Activated naive CD8-positive, alpha-beta T cell treated with anti-CD3 and anti-CD28 coated beads, Interleukin-2, amount 50 U/mL, for 16 hours (primary cell): ENCODE measurements around the gene COL1A2.

Experiments
- DNase-seq: peaks from one replicate; pipeline ENCODE4 v3.0.0-alpha.2; 2020; ENCODE audit warnings: low read depth, low spot score

The COL1A2 gene

GRCh38 chr7:94434042-94434441, 39.3 kb downstream of the COL1A2 start:
- DNase-seq: no peak

GRCh38 chr7:94436018-94436604, 41.4 kb downstream of the COL1A2 start:
- DNase-seq: peak; percentile 18

GRCh38 chr7:94436700-94437099, 42.0 kb downstream of the COL1A2 start:
- DNase-seq: no peak

- DNase-seq: no peak
Measured at GRCh38 chr7:94439893-94440381, 45.2 kb downstream of the COL1A2 start.

DNA sequence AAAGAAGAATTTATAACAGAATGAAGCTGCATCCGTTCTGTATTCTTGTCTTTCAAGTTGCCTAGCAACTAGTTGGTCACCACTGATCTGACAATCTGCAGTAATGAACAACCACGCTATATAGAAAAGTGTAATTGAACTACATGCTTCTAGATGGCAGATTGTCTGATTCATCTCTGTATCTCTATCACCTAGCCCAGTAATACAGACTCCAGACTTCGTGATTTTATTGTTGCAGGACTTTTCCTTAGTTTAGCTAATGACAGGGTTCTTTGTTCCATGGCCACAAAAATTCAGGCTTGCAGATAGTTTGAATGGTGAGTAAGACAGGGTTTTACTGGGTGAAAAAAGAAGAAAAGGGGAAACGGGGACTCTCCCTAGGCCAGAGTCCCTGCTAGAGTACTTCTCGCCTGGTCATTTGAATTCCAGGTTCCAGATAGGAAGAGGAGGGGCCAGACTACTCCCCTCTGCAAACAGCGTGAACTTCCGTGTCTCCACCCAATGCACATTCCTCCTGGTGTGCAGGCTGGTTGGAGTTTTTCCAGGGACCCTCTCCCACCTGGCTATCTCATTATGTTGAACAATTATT, 45.9 kb downstream of the COL1A2 start:
- DNase-seq: no peak

GRCh38 chr7:94441138-94441537, 46.4 kb downstream of the COL1A2 start:
- no peak for DNase-seq

GRCh38 chr7:94442639-94443038, 47.9 kb downstream of the COL1A2 start:
- no peak for DNase-seq

GRCh38 chr7:94444813-94445212, 50.1 kb downstream of the COL1A2 start:
- no peak for DNase-seq

DNA sequence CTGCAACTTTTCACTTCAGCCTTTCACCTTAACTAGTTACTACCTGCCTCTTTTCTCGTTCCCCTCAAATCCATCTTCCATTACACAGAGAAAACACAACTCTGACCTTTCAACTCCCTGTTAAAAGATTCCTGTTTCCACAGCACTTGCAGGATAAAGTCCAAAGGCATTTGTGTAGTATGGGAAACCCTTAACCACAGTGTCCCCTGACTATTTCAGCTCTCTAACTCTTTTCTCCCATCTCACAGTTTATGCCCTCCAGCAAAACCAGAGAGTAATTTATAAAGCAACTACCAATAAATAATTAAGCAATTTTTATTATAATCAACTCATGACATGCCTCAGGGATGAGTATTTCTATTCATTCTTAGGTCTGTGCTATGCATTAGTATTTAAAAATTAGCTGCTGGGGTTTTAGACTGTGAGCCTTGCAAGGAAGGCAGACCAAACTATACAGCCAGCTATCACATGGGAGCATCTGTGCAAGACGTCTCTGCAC, 51.0 kb downstream of the COL1A2 start:
- DNase-seq: no peak

DNA sequence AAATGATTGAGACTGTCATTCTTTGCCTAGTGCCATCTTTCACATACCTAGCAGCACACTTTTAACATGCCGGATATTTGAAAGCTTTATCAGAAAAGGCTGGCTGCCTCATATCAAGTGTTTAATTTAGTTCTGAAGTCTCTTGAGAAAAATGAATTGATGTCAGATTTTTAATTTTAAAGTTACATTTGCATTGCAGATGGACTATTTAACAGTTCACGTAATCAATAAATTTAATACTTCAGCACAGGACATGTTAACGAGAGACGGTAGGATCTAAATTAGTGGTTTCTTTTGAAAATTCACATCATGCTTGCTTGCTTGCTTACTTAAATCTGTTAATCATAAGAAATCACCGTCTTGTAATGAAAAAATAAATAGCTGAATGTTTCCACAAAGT, 51.6 kb downstream of the COL1A2 start:
- DNase-seq: no peak

DNA sequence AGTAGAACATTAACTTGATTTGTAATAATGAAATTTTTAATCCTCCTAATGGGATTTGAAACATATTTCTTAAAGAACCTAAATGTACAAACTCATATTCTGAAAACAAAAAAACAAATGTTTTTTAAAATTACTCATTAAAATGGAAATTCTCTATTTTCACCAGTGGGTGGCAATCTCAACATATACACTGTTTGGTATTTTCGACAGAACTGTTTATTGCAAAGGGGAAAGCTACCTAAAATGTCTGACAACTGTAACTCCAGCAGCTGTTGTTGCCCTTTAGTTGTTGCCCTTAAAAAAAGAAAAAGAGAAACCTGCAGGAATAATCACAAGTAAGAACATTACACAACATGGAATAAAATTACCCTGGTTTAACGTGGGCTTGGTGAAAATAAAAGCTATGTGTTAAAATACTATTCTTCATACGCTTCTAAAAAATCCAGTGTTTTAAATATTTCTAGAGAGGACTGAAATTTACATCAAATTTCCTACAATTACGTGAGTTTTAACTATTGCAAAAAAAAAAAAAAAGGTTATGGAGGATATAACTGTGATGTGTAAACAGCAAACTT, 54.5 kb downstream of the COL1A2 start:
- DNase-seq: no peak

DNA sequence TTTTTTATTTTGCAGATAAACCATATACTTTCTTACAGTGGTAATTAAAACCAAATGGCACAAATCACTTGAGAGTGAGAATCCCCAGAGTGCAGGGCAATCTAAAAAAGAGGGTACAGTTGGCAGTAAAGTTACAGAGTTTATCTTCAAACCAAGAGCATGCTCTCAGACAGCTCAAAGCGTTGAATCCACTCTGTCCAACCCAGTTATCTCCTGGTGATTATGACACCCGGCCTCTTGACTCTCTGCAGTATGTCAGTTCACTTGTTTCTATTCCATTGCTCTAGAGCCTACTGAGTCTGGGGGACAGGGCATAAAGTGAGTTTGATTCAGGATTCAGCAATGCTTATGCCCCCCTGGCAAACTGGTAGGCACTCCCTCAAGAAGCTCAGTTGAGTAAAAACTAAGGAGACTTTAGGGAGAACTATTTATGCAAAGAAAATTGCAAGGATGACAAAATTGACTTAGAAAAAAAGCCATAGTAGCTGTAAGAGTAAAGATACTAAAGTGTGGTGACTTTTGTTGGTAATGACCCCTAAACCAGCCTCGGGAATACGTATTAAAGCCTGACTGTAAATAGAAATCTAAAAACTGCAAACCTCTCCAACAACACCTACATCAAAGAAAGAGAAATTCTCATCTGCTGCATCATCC, 55.5 kb downstream of the COL1A2 start:
- DNase-seq: no peak

GRCh38 chr7:94451187-94451586, 56.5 kb downstream of the COL1A2 start:
- no peak for DNase-seq

DNA sequence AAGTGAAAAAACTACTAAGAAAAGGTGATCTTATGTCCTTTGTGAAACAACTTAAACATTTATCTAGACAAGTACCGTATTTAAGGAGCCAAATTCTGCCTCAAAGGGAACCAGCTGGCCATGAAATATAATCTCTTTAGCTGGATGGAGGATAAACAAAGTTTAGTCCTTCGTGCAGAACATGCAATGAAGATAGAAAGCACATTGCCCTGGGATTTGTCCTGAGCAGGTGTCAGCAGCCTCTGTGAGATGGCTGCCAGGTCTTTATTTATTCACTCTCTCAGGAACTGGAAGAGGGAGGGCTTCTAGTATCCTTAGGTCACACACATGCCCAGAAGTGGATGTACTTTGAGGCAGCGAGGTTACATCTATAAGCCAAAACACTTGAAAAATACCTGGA, 57.5 kb downstream of the COL1A2 start:
- no peak for DNase-seq

- no peak for DNase-seq
Measured at GRCh38 chr7:94453898-94454297, 59.2 kb downstream of the COL1A2 start.

DNA sequence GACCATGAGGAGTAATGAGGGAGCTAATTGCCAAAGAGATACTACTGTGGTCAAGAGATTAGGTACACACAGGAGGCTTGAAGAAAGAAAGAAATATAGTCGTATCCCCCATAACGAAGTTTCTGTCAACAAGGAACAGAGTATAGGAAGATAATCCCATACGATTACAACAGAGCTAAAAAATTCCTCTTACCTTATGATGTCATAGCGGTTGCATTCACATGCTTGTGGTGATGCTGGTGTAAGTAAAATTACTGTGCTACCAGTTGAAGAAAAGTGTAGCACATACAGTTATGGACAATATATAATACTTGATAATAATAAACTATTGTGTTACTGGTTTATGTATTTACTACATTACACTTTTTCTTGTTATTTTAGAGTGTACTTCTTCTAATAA, 63.3 kb downstream of the COL1A2 start:
- no peak for DNase-seq

DNA sequence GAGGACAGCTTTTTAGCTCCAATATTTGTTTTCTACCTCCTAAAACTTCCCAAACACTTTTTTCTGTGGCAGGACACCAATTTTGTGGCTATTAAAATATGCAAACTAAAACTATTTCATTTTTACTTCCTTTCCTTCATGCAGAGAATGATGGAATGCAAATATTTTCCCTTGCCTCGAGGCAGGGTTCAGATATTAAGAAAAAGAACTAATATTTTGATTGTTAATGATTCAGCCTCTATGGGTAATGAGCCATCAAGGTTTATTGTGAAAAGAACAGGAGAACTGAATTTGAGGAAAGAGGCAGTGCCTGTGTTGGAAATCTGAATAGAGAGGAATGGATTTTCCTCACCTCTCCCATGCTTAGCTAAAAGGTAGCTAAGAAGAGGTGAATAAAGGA, 71.8 kb downstream of the COL1A2 start:
- no peak for DNase-seq

DNA sequence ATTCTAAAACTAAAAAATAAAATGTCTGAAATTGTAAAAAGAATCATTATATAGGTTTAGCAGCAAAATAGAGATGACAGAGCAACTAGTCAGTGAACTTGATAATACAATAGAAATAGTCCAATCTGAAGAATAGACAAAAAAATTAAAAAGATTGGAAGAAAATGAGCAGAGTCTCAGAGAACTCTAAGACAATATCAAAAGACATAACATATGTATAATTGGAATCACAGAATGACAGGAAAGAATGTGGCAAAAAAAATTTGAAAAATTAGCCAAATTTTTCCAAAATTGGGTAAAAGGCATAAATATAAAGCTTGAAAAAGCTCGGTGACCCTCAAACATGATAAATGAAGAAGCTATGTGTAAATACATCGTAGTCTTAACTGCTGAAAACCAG, 76.9 kb downstream of the COL1A2 start:
- no peak for DNase-seq

DNA sequence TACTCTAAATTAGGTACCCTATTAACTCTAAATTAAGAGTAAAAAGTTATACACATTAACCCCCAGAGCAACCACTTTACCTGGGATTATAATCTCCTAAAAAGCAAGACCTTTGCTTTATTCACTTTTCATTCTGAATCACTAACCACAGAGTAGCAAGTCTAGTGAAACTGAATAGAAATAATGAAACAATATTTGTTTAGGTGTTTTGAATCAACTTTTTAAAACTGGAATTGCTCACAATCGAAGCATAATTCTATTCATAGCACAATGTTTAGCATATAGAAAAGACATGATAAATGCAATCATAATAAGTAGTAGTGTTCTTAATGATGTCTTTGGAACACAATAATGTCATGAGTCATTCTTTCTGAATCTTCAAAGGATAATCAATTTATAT, 77.9 kb downstream of the COL1A2 start:
- DNase-seq: no peak

DNA sequence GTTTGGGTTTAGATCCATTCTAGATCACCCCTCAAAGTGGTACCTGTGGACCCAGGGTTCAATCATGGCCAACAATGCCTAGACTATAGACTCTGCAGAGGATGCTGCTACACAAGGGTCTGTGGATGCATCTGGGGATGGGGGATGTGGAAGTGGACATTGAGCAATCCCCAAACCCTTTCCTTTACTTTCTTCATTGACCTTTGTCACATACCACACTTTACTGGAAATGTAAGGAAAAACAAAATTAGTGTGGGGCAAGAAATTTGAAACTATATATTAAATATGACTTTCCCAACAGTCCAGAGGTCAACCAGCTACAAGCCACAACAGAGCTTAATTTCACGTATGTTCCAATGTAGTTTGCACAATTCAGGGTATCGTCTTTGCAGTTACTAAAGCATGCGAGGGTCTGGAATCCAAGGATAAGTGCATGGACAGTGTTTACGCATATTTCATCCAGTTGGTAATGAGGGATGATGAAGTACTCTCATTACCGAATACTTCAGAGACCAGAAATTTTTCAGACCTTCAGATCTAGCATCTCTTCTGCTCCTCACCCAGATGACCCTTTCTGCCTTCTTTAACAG, 81.7 kb downstream of the COL1A2 start:
- no peak for DNase-seq

DNA sequence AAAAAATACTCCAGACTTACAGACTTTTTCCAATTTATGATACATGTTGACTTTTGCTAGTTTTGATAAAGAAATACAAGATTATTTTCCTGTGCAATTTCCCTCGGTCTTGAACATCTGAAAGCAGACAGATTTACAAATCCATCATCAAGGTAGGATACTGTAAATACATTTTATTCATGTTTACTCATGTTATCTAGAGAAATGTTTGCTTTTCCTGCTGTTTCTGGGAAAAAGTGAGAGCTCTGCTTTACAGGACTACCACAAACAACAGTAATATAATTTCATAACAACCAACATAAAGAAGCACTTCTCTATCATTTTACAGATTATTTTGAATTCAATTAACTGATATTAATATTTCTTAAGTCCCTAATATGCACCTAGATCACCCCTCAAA, 83.2 kb downstream of the COL1A2 start:
- no peak for DNase-seq

DNA sequence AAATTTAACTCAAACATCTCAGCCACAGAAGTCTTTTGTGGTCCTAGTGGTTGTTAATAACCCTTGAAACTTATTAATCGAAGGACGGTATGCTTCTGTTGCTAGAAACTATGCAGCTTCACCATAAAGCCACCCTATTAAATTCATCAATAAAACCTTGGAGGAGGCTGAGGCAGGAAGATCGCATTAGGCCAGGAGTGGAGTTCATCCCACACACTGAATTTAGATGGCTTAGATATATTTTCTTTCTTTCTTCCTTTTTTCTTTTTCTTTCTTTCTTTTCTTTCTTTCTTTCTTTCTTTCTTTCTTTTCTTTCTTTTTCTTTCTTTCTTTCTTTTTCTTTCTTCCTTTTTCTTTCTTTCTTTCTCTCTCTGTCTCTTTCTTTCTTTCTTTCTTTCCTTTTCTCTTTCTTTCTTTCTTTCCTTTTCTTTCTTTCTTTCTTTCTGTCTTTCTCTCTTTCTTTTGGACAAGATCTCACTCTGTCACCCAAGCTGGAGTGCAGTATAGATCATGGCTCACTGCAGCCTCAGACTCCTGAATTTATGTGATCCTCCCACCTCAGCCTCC, 84.0 kb downstream of the COL1A2 start:
- no peak for DNase-seq
